Activated naive CD4-positive, alpha-beta T cell treated with anti-CD3 and anti-CD28 coated beads, Interleukin-2, amount 10 ng/mL, durations not matched to agents 7 days and 5 days (primary cell): ENCODE data around the gene SLC29A2.
"Not testable (repeated sequence)": the region's sequence is repeated elsewhere in the genome, so short reads cannot be mapped to it uniquely, and the experiment has no call there.

ENCODE experiments used
- CTCF ChIA-PET: fragments of 350-600 bp; sonication (Branson Sonifier 250); formaldehyde crosslinking; loops from one replicate; lab custom pipeline; 2021; ENCODE audit warnings: antibody characterized with exemption; lab: Charles Lee
- DNase-seq: peaks from one replicate; pipeline ENCODE4 v3.0.0-alpha.2; 2020
- H3K27ac Mint-ChIP-seq: one replicate; pipeline ENCODE4 v1.8.0; 2021; ENCODE audit warnings: mild to moderate bottlenecking, moderate library complexity, mixed read lengths
- H3K27me3 Mint-ChIP-seq: one replicate; pipeline ENCODE4 v1.8.0; 2021; ENCODE audit warnings: mild to moderate bottlenecking, mixed read lengths
- H3K36me3 Mint-ChIP-seq: one replicate; pipeline ENCODE4 v1.8.0; 2021; ENCODE audit warnings: mixed read lengths
- H3K4me1 Mint-ChIP-seq: one replicate; pipeline ENCODE4 v1.8.0; 2021; ENCODE audit warnings: mixed read lengths
- H3K4me3 Mint-ChIP-seq: one replicate; pipeline ENCODE4 v1.8.0; 2021; ENCODE audit warnings: mild to moderate bottlenecking, moderate library complexity, mixed read lengths
- H3K9me3 Mint-ChIP-seq: one replicate; pipeline ENCODE4 v1.8.0; 2021; ENCODE audit warnings: mixed read lengths

Gene SLC29A2

GRCh38 chr11:66410191-66410590, 38.6 kb upstream of the SLC29A2 start:
- Mint-ChIP-seq H3K27ac (no peak overlapping the region), H3K27me3 (peaks cover 60% of the 10 kb centered on the region), H3K4me3 (peak overlapping the region; percentile 44), H3K4me1 (peaks cover 4% of the 10 kb centered on the region), H3K9me3 (no peaks in the 10 kb centered on the region), H3K36me3 (no peaks in the 10 kb centered on the region)
- DNase-seq = no peak
- CTCF ChIA-PET = interaction anchor here (1.2 to 2.4 kb wide), 5 partner anchors 19 to 268 kb away, joined by 3 to 24 read pairs (median 16); partner anchors contain the start of genes MRPL11 and RBM4B

GRCh38 chr11:66409226-66409625, 37.7 kb upstream of the SLC29A2 start:
- Mint-ChIP-seq H3K9me3 (no peaks in the 10 kb centered on the region), H3K36me3 (no peaks in the 10 kb centered on the region), H3K4me3 (no peak overlapping the region), H3K27ac (no peak overlapping the region), H3K4me1 (peaks cover 4% of the 10 kb centered on the region), H3K27me3 (peaks cover 53% of the 10 kb centered on the region)
- CTCF ChIA-PET = interaction anchor here (0.6 to 3.2 kb wide), 19 partner anchors 9 to 284 kb away, joined by 3 to 27 read pairs (median 4); partner anchors contain the start of genes BBS1, DPP3, MRPL11 and RBM4B
- DNase-seq = no peak

DNA sequence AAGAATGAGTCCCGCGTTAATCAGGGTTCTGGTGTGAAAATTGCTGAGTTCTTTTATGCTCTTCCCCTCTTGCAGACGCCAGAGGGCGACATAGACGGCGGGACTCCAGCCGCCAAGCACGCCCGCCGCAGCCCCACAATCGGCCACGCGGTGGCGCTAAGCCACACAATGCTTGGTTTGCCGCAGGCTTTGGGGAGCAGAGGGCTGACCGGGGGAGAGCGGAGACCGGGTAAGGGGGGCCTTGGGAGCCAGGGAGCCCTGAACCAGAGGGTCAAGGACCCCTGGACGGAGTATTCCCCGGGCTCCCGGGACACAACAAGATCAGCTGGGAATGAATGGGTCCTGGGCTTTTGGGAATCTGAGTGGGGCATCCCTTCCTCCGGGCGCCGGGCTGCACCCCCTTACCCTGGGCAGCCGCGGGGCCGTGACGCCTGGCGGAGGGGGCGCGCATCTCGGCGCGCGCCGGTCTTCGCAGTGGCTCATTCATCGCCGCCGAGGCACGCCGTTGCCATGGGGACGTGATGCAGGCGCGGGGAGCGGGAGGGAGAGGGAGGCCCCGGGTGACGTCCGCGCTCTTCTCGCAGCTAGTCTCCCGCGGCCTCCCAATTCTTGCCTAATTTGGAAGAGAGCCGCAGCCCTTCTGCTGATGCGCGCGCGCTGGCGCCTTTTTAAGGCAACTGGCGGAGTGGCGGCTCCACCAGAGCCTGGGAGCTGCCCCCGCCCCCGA, 37.1 kb upstream of the SLC29A2 start:
- H3K4me1 Mint-ChIP-seq = peaks cover 4% of the 10 kb centered on the region
- peak overlapping the region; percentile 76 for H3K4me3 Mint-ChIP-seq
- H3K9me3 Mint-ChIP-seq = no peaks in the 10 kb centered on the region
- H3K27ac Mint-ChIP-seq = peak overlapping the region; percentile 60
- peaks cover 48% of the 10 kb centered on the region for H3K27me3 Mint-ChIP-seq
- H3K36me3 Mint-ChIP-seq = no peaks in the 10 kb centered on the region
- DNase-seq = peak; percentile 93
- CTCF ChIA-PET = interaction anchor here (0.6 to 3.2 kb wide), 19 partner anchors 8 to 285 kb away, joined by 3 to 27 read pairs (median 4); partner anchors contain the start of genes BBS1, DPP3, MRPL11 and RBM4B

DNA sequence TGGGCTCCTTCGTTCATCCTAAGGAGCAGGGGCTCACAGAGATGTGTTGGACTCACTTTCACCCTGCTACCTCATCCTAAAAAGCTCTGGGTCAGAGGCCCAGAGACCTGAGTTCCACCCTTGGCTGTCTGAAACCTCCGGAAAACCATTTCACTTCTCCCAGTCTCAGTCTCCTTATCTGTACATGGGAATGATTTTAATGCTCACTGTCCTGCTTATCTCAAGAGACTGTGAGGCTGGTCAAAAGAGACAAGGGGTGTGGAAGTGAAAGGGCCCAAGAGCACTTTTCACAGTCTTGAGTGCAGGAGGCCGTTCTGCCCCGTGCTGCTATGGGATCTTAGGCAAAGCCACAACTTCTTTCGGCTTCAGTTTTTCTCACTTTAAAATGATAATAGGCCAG, 36.1 kb upstream of the SLC29A2 start:
- CTCF ChIA-PET = interaction anchor here (0.6 to 3.2 kb wide), 13 partner anchors 11 to 285 kb away, joined by 3 to 27 read pairs (median 4); partner anchors contain the start of genes MRPL11 and RBM4B
- H3K27me3 Mint-ChIP-seq = peaks cover 44% of the 10 kb centered on the region
- no peak for DNase-seq
- H3K27ac Mint-ChIP-seq = no peak overlapping the region
- no peak overlapping the region for H3K4me3 Mint-ChIP-seq
- no peaks in the 10 kb centered on the region for H3K36me3 Mint-ChIP-seq
- H3K4me1 Mint-ChIP-seq = peaks cover 4% of the 10 kb centered on the region
- H3K9me3 Mint-ChIP-seq = no peaks in the 10 kb centered on the region

DNA sequence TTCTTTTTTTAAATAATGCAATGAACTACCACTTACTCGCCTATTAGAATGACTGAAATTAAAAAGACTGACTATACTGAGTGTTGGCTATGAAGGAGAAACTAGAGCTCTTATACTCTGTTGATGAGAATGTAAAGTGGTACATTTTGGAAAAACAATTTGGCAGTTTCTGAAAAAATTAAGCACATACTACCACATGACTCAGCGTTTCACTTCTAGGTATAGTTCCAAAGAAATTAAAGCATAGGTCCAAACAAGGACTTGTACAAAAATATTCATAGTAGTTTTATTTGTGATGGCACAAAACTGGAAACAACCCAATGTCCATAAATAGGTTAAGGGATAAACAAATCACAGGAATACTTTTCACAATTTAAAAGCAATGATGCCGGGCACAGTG, 22.4 kb upstream of the SLC29A2 start:
- H3K4me3 Mint-ChIP-seq = no peak overlapping the region

GRCh38 chr11:66391322-66391721, 19.8 kb upstream of the SLC29A2 start:
- H3K4me3 Mint-ChIP-seq = no peak overlapping the region
- DNase-seq = no peak
- H3K4me1 Mint-ChIP-seq = peaks cover 4% of the 10 kb centered on the region
- no peaks in the 10 kb centered on the region for H3K36me3 Mint-ChIP-seq
- CTCF ChIA-PET = interaction anchor here (1.2 to 1.6 kb wide), 2 partner anchors 10 to 79 kb away, joined by 3 to 6 read pairs; no protein-coding TSS in a partner anchor
- no peaks in the 10 kb centered on the region for H3K9me3 Mint-ChIP-seq
- H3K27ac Mint-ChIP-seq = no peak overlapping the region
- peaks cover 28% of the 10 kb centered on the region for H3K27me3 Mint-ChIP-seq

More for the DNA sequence above, 22.4 kb upstream of the SLC29A2 start:
- CTCF ChIA-PET = no interaction called here
- H3K27ac Mint-ChIP-seq = no peak overlapping the region
- DNase-seq = no peak
- peaks cover 31% of the 10 kb centered on the region for H3K27me3 Mint-ChIP-seq
- no peaks in the 10 kb centered on the region for H3K36me3 Mint-ChIP-seq
- H3K9me3 Mint-ChIP-seq = no peaks in the 10 kb centered on the region
- no peaks in the 10 kb centered on the region for H3K4me1 Mint-ChIP-seq

DNA sequence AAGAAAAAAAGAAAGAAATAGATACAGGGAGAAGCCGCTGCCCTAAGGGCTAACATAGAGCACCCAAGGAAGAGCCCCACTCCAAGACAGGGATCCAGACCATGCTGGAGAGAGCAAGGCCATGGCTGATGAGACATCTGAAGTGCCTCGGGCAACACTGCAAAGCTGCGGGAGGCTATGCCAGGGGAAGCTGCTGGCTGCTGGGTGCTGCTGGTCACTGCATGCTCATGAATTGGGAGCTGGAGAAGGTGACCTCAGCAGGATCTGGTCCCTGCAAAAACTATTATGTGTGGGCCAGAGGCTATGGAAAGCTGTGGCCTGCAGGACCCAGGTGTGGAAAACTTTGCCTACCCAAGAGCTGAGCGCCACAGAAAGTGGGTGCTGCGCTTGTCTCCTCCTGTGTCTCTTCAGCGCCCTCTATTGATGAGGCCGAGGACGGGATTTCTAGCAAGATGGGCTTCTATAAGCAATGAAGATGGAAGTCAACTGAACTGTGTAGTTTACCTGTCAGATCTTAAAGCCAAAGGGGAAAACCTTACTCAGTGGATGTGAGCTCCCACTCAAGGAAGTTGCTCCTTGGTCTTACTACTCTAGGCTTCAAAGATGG, 17.3 kb upstream of the SLC29A2 start:
- peaks cover 25% of the 10 kb centered on the region for H3K27me3 Mint-ChIP-seq
- H3K4me3 Mint-ChIP-seq = no peak overlapping the region
- no peaks in the 10 kb centered on the region for H3K9me3 Mint-ChIP-seq
- no peaks in the 10 kb centered on the region for H3K36me3 Mint-ChIP-seq
- H3K27ac Mint-ChIP-seq = no peak overlapping the region
- H3K4me1 Mint-ChIP-seq = peaks cover 8% of the 10 kb centered on the region
- DNase-seq = peak; percentile 89
- CTCF ChIA-PET = interaction anchor here (0.6 to 4.9 kb wide), 33 partner anchors 9 to 443 kb away, joined by 3 to 80 read pairs (median 4); partner anchors contain the start of genes B4GAT1, BRMS1, SLC29A2 and YIF1A

- Mint-ChIP-seq H3K9me3 (no peaks in the 10 kb centered on the region), H3K36me3 (no peaks in the 10 kb centered on the region), H3K4me3 (no peak overlapping the region), H3K27ac (peak overlapping the region; percentile 6), H3K4me1 (peaks cover 8% of the 10 kb centered on the region), H3K27me3 (peaks cover 21% of the 10 kb centered on the region)
- CTCF ChIA-PET = interaction anchor here (0.7 to 4.9 kb wide), 24 partner anchors 9 to 450 kb away, joined by 3 to 80 read pairs (median 4); partner anchors contain the start of genes MRPL11, PELI3, RBM4B and YIF1A
- peak; percentile 91 for DNase-seq
Measured at GRCh38 chr11:66386171-66387069, 14.9 kb upstream of the SLC29A2 start.

- H3K4me1 Mint-ChIP-seq, H3K27ac Mint-ChIP-seq, H3K4me3 Mint-ChIP-seq, H3K36me3 Mint-ChIP-seq, H3K9me3 Mint-ChIP-seq, DNase-seq: not testable (repeated sequence)
- peaks cover 10% of the 10 kb centered on the region for H3K27me3 Mint-ChIP-seq
- CTCF ChIA-PET = interaction anchor here (0.9 to 2.4 kb wide), 3 partner anchors 20 to 73 kb away, joined by 4 to 10 read pairs (median 7); no protein-coding TSS in a partner anchor
Measured at GRCh38 chr11:66384316-66384715, 12.8 kb upstream of the SLC29A2 start.

- not testable (repeated sequence) for H3K27ac Mint-ChIP-seq, H3K4me3 Mint-ChIP-seq, H3K27me3 Mint-ChIP-seq, DNase-seq, H3K4me1 Mint-ChIP-seq, H3K9me3 Mint-ChIP-seq, H3K36me3 Mint-ChIP-seq
- CTCF ChIA-PET = interaction anchor here (0.7 to 2.2 kb wide), 6 partner anchors 9 to 658 kb away, joined by 3 to 10 read pairs (median 4); no protein-coding TSS in a partner anchor
Measured at GRCh38 chr11:66380264-66380663, 8.7 kb upstream of the SLC29A2 start.

DNA sequence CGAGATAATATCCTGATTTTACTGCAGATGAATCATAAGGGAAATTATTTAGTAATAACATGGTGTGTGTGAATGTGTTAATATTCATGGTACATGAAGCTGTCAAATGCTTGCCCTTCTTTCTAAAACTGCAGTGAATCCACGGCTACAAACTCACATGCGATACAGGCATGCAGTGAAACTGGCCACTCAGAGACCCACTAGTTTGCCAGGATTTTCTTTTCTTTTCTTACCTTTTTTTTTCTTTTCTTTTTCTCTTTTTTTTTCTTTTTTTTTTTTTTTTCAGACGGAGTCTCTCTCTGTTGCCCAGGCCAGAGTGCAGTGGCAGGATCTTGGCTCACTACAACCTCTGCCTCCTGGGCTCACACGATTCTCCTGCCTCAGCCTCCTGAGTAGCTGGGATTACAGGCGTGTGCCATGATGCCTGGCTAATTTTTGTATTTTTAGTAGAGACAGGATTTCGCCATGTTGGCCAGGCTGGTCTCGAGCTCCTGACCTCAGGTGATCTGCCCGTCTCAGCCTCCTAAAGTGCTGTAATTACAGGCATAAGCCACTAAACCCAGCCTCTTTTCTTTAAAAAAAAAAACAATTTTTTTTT, 2.2 kb upstream of the SLC29A2 start:
- CTCF ChIA-PET = interaction anchor here (1.3 to 2.6 kb wide), 4 partner anchors 10 to 35 kb away, joined by 3 to 15 read pairs (median 12); no protein-coding TSS in a partner anchor
- H3K9me3 Mint-ChIP-seq, DNase-seq, H3K36me3 Mint-ChIP-seq, H3K4me3 Mint-ChIP-seq, H3K27me3 Mint-ChIP-seq, H3K27ac Mint-ChIP-seq: not testable (repeated sequence)
- peaks cover 28% of the 10 kb centered on the region for H3K4me1 Mint-ChIP-seq

DNA sequence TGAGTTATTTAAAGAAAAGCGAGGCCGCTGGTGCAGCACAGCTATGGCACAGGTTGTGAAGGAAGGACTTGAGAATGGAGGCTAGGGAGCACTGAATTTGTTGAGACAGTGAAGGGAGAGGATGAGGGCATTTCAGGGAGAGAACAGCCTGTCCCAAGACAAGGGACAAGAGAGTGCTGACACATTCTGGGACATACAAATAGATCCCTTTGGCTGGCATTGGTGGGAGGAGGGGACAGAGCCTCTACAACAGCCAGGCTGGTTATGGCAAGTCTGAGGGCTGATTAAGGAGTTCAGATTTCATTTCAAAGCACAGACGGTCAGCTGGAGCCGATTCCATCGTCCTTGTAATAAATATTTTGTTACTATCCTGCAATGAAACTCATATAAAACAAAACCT, 1.7 kb upstream of the SLC29A2 start:
- Mint-ChIP-seq H3K4me1 (peaks cover 29% of the 10 kb centered on the region), H3K27ac (no peak overlapping the region), H3K9me3 (no peaks in the 10 kb centered on the region), H3K4me3 (no peak overlapping the region), H3K36me3 (no peaks in the 10 kb centered on the region), H3K27me3 (peaks cover 4% of the 10 kb centered on the region)
- CTCF ChIA-PET = interaction anchor here (1.3 to 2.6 kb wide), 4 partner anchors 9 to 36 kb away, joined by 3 to 15 read pairs (median 10); no protein-coding TSS in a partner anchor
- no peak for DNase-seq
